ENCODE data around the gene CCDC13.

DNA sequence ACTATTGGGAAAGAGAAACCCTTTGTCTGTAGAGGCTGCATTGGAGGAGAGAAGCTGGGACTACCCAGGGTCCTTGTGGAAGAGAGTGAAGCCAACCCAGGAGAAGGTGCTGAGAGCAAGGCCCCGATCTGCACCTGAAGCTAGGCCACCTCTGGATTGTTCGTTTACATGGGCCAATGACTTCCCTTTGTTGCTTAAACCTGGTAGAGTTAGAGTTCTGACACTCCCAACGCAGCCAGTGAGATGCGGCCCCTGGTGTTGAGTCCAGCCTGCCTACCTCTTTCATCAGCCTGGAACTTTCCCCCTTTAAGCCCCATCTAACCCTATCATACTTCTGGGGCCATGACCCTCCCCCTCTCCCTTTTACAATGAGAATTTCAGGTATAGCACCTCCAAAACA lies 30.8 kb downstream of the CCDC13 start:
- TF ChIP-seq CTCF (IDR thresholded peaks at IDR 0.05) = no peak
- no peak for TF ChIP-seq POLR2A (IDR thresholded peaks at IDR 0.05)
